ENCODE results near the gene FAM89B.

DNA sequence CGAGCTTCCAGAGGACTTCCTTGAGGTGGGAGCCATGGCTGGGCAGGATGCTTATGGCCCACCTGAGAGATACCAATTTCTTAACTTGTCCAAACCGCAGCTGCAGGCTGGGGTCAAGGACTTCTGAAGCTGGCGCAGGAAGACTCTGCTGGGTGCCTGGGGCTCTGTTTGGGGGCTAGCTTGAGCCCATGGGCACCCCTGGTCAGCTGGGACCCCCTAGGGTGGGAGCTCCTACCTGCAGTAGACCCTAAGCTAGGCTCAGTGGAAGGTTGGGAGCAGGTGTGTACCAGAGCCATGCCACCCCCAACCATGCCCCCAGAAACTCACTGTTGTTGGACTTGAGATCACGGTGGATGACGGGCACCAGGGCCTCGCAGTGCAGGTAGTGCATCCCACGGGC is 40.4 kb downstream of the FAM89B start:
- TF ChIP-seq, protein P1, sequence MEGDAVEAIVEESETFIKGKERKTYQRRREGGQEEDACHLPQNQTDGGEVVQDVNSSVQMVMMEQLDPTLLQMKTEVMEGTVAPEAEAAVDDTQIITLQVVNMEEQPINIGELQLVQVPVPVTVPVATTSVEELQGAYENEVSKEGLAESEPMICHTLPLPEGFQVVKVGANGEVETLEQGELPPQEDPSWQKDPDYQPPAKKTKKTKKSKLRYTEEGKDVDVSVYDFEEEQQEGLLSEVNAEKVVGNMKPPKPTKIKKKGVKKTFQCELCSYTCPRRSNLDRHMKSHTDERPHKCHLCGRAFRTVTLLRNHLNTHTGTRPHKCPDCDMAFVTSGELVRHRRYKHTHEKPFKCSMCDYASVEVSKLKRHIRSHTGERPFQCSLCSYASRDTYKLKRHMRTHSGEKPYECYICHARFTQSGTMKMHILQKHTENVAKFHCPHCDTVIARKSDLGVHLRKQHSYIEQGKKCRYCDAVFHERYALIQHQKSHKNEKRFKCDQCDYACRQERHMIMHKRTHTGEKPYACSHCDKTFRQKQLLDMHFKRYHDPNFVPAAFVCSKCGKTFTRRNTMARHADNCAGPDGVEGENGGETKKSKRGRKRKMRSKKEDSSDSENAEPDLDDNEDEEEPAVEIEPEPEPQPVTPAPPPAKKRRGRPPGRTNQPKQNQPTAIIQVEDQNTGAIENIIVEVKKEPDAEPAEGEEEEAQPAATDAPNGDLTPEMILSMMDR (IDR thresholded peaks at IDR 0.05 in 8 of 11, conservative IDR thresholded peaks at IDR 0.05 in 3 of 11), result no peak
- TF ChIP-seq POLR2A (IDR thresholded peaks at IDR 0.05) (no peak), POLR2AphosphoS5 (IDR thresholded peaks at IDR 0.05) (no peak)

Measured in spleen (tissue), 7 donors.